ENCODE results near the gene PTPRN2.

The PTPRN2 gene

GRCh38 chr7:157815706-157816022 lies 772.0 kb downstream of the PTPRN2 start:
- H3K27ac ChIP-seq: no peak overlapping the region
- TF ChIP-seq ZFX (IDR thresholded peaks at IDR 0.05; ENCODE audit: borderline replicate concordance): no peak
- TF ChIP-seq, protein P1, sequence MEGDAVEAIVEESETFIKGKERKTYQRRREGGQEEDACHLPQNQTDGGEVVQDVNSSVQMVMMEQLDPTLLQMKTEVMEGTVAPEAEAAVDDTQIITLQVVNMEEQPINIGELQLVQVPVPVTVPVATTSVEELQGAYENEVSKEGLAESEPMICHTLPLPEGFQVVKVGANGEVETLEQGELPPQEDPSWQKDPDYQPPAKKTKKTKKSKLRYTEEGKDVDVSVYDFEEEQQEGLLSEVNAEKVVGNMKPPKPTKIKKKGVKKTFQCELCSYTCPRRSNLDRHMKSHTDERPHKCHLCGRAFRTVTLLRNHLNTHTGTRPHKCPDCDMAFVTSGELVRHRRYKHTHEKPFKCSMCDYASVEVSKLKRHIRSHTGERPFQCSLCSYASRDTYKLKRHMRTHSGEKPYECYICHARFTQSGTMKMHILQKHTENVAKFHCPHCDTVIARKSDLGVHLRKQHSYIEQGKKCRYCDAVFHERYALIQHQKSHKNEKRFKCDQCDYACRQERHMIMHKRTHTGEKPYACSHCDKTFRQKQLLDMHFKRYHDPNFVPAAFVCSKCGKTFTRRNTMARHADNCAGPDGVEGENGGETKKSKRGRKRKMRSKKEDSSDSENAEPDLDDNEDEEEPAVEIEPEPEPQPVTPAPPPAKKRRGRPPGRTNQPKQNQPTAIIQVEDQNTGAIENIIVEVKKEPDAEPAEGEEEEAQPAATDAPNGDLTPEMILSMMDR (IDR thresholded peaks at IDR 0.05): no peak

DNA sequence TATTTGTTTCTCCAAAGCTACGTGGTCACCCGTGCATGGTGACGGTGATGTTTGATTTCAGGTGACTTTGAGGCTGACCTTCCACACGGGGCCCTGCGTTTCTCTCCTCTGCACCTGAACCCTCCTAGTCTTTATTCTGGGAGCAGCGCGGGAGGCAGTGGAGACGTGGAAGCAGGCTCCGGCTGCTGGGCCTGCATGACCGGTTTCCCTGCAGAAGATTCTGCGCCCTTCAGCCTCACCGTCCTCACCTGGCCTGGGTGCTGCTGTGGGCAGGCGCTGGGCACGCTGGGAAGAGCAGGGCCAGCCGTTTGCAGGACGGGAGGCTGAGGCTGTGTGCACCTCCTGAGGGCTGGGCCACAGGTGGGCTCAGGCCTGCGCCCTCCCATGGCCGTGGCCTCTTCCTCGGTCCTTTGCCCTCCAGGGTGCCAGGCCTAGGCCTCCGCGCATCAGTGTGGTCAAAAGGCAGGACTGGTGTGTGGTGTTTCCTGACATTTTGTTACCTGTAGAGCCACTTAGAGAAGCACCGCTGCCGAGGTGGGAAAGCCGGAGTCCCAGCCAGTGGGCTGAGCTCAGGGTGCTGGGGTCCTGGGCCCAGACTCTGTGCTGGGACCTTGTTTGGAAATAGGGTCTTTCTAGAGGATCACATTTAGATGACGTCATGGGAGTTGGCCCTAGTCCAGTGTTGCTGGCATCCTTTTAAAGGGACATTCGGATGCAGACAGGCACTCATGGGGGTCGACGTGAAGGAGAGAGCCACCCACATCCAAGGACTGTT lies 772.5 kb downstream of the PTPRN2 start:
- TF ChIP-seq ZFX (IDR thresholded peaks at IDR 0.05; ENCODE audit: borderline replicate concordance): no peak
- TF ChIP-seq, protein P1 (IDR thresholded peaks at IDR 0.05): no peak
- no peak overlapping the region for H3K27ac ChIP-seq

- H3K27ac ChIP-seq: no peak overlapping the region
- TF ChIP-seq, protein P1 (IDR thresholded peaks at IDR 0.05): no peak
- TF ChIP-seq ZFX (IDR thresholded peaks at IDR 0.05; ENCODE audit: borderline replicate concordance): no peak
Measured at GRCh38 chr7:157813741-157814661, 773.6 kb downstream of the PTPRN2 start.

DNA sequence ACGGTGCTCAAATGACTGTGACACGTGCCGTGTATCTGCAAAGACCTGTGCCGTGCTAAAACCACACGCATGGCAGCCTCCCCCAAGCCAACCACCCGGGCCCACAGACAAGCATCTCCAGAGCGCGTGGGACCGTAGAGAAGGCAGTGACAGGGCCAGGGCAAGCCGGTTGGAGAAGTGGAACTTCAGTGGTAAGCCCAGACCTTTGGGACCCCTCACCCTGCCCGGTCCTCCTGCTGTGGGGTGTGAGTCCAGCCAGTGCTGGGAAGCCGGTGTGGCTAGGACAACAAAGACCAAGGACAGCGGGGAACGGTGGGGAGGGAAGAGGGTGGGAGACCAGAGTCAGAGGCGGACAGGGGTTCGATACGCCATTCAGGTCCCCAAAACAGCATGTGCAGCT lies 774.6 kb downstream of the PTPRN2 start:
- no peak overlapping the region for H3K27ac ChIP-seq
- TF ChIP-seq, protein P1 (IDR thresholded peaks at IDR 0.05): no peak
- no peak for TF ChIP-seq ZFX (IDR thresholded peaks at IDR 0.05; ENCODE audit: borderline replicate concordance)

GRCh38 chr7:157811946-157812345 lies 775.7 kb downstream of the PTPRN2 start:
- H3K27ac ChIP-seq: no peak overlapping the region
- TF ChIP-seq ZFX (IDR thresholded peaks at IDR 0.05; ENCODE audit: borderline replicate concordance): no peak
- TF ChIP-seq, protein P1 (IDR thresholded peaks at IDR 0.05): no peak

GRCh38 chr7:157809863-157810851 lies 777.5 kb downstream of the PTPRN2 start:
- TF ChIP-seq, protein P1 (IDR thresholded peaks at IDR 0.05): no peak
- no peak for TF ChIP-seq ZFX (IDR thresholded peaks at IDR 0.05; ENCODE audit: borderline replicate concordance)
- no peak overlapping the region for H3K27ac ChIP-seq
